Heart left ventricle (tissue), 16 donors: Measurements from ENCODE around the gene C6orf58. TPM values are rescaled to one million over a fixed set of nuclear protein-coding genes. Genes with fewer than 3 reads are reported as not detected.

Source experiments
- ATAC-seq, 4 donors: fragments of 200-7000 bp; cut with Tn5 transposase; one replicate each; pipeline ENCODE4 v1.9.1; 2020 to 2022; ENCODE audit warnings: moderate library complexity in 4 of 4, mild to moderate bottlenecking in 3 of 4, moderate number of reproducible peaks in 1 of 4
- DNase-seq, 5 donors: peaks; one replicate each; pipeline ENCODE4 v3.0.0-alpha.2; 2020
- H3K27ac ChIP-seq, 12 donors: fragments of 200-600 bp; sonication (generic) in 4 of 12; one replicate each; pipeline versions ENCODE4 v1.5.0 to v1.8.0; 2016 to 2022; ENCODE audit warnings: mild to moderate bottlenecking in 2 of 12
- H3K27me3 ChIP-seq, 9 donors: fragments of 200-600 bp; sonication (generic) in 2 of 9; one replicate each; pipeline versions ENCODE4 v1.5.1 to v1.8.0; 2016 to 2022; ENCODE audit warnings: mild to moderate bottlenecking in 3 of 9
- H3K36me3 ChIP-seq, 9 donors: fragments of 200-600 bp; sonication (generic) in 2 of 9; one replicate each; pipeline versions ENCODE4 v1.5.0 to v1.8.0; 2018 to 2022; ENCODE audit warnings: mild to moderate bottlenecking in 2 of 9
- H3K4me1 ChIP-seq, 12 donors: fragments of 200-600 bp; sonication (generic) in 4 of 12; one replicate each; pipeline versions ENCODE4 v1.5.0 to v1.8.0; 2016 to 2022; ENCODE audit warnings: mild to moderate bottlenecking in 3 of 12
- H3K4me3 ChIP-seq, 12 donors: fragments of 200-600 bp; sonication (generic) in 4 of 12; one replicate each; pipeline versions ENCODE4 v1.5.0 to v1.8.0; 2017 to 2022; ENCODE audit warnings: mild to moderate bottlenecking in 9 of 12, moderate library complexity in 4 of 12
- H3K9me3 ChIP-seq, 12 donors: fragments of 200-600 bp; sonication (generic) in 4 of 12; one replicate each; pipeline versions ENCODE4 v1.5.0 to v1.8.0; 2016 to 2022; ENCODE audit warnings: mild to moderate bottlenecking in 1 of 12
- CTCF ChIP-seq, 12 donors: fragments of 200-600 bp; sonication (generic) in 4 of 12; IDR thresholded peaks; one replicate each; pipeline versions ENCODE4 v1.5.0 to v1.8.0; 2018 to 2022; ENCODE audit warnings: antibody characterized with exemption in 12 of 12, mild to moderate bottlenecking in 5 of 12
- POLR2A ChIP-seq, 2 donors: fragments of 450-650 bp; IDR thresholded peaks; one replicate each; pipeline ENCODE4 v1.6.1; 2017; ENCODE audit warnings: antibody characterized with exemption in 2 of 2, mild to moderate bottlenecking in 2 of 2, moderate library complexity in 2 of 2
- WGBS, 4 donors: extraction: QIAGEN DNeasy Blood & Tissue Kit in 2 of 4; methylation state at CpG; one replicate each; pipeline versions ENCODE4 v1.1.5 to v1.1.7; 2013 to 2018; 5-methylcytosine and 5-hydroxymethylcytosine counted together
- intact Hi-C, 10 donors: fragments of 100-400 bp; cut with DNase I; formaldehyde crosslinking; loops; one replicate each; pipeline versions ENCODE4 v1.11.1 to v1.14.2; 2022
- polyA plus RNA-seq, 2 donors: library from polyadenylated mRNA; stranded (reverse); fragments of 200-250 nt; gene quantifications; one replicate each; pipeline ENCODE4 v1.2.3, GENCODE V29; 2013
- total RNA-seq, 9 donors: library from RNA; depleted of rRNA in 2 of 9; stranded (reverse); fragments of >200 nt in 2 of 9; fragmentation: NEBNext Ultra II Directional in 3 of 9; extraction: Animal tissue kit (Norgen Biotek cat#: 25700) in 3 of 9; gene quantifications; one replicate each; pipeline versions ENCODE4 v1.1.0 to v1.2.4, GENCODE V29; 2016 to 2023
- donor health status: ischemic (EF 13 %, LVEDD 7.1; RV severe dilation, severe dysfunction).
- donor health status: healthy with polysubstance abuse.
- donor health status: DM: no; HTN: yes; CAD: no.
- donor health status: DM: no; HTN: no; CAD: no.
- donor health status: ischemic (EF 25% LVEDD 6.9; RV normal size, moderate dysfunction).
- donor health status: ischemic (EF 25% LVEDD 5.7; RV mildly dilated, moderate dysfunction).
- donor health status: healthy.
- donor health status: DM: yes; HTN: yes; CAD: no.
- donor health status: ischemic (EF 35%, LVEDD 5.7; RV mildly dilated, moderate dysfunction).
- donor health status: nonischemic (EF 11% LVEDD 7.7; RV severe dilation, severe dysfunction).
- donor health status: DM: yes; HTN: yes; CAD: no.
- donor health status: PGD.
- donor health status: ischemic (EF 29% LVEDD 5.4; RV normal size, mild dysfunction).
- donor health status: nonischemic (EF 23%, LVEDD 6.1; RV moderate dilation, normal function).

Gene C6orf58
- total and polyA plus RNA-seq, 11 donors = not detected

- ATAC-seq (no peak), DNase-seq (no peak)
- H3K27ac ChIP-seq = no peak overlapping the region
- no peaks in the 10 kb centered on the region for H3K9me3 ChIP-seq
- 74 to 84% (median 84%) methylated on average over 4 of the region's 4 CpGs for WGBS, 4 donors
- no peak overlapping the region for H3K4me3 ChIP-seq
- no peaks in the 10 kb centered on the region for H3K4me1 ChIP-seq
- intact Hi-C loops = no loop called here
- no peaks in the 10 kb centered on the region for H3K27me3 ChIP-seq
- no peaks in the 10 kb centered on the region for H3K36me3 ChIP-seq
- TF ChIP-seq CTCF (IDR thresholded peaks at IDR 0.05) = no peak
- TF ChIP-seq POLR2A (IDR thresholded peaks at IDR 0.05) = no peak
Measured at GRCh38 chr6:127582777-127583462, 5.9 kb downstream of the C6orf58 start.

GRCh38 chr6:127585123-127585522 lies 8.1 kb downstream of the C6orf58 start:
- DNase-seq (no peak), ATAC-seq (no peak)
- TF ChIP-seq POLR2A (IDR thresholded peaks at IDR 0.05) = no peak
- no peak for TF ChIP-seq CTCF (IDR thresholded peaks at IDR 0.05)
- no peak overlapping the region for H3K4me3 ChIP-seq
- intact Hi-C loops = no loop called here
- H3K27me3 ChIP-seq = no peaks in the 10 kb centered on the region
- H3K9me3 ChIP-seq = no peaks in the 10 kb centered on the region
- no peak overlapping the region for H3K27ac ChIP-seq
- no peaks in the 10 kb centered on the region for H3K4me1 ChIP-seq
- WGBS, 4 donors = 83 to 93% (median 87%) methylated on average over 2 of the region's 2 CpGs
- H3K36me3 ChIP-seq = no peaks in the 10 kb centered on the region

- H3K27ac ChIP-seq = no peak overlapping the region
- DNase-seq = no peak
- H3K36me3 ChIP-seq = no peaks in the 10 kb centered on the region
- no peaks in the 10 kb centered on the region for H3K4me1 ChIP-seq
- H3K27me3 ChIP-seq = no peaks in the 10 kb centered on the region
- WGBS, 4 donors = 3 to 56% (median 29%) methylated on average over 2 of the region's 2 CpGs
- no peak overlapping the region for H3K4me3 ChIP-seq
- no peaks in the 10 kb centered on the region for H3K9me3 ChIP-seq
- intact Hi-C loops = no loop called here
- TF ChIP-seq POLR2A (IDR thresholded peaks at IDR 0.05) (no peak), CTCF (IDR thresholded peaks at IDR 0.05) (no peak)
- ATAC-seq = no peak
Measured at GRCh38 chr6:127586372-127586771, 9.4 kb downstream of the C6orf58 start.

DNA sequence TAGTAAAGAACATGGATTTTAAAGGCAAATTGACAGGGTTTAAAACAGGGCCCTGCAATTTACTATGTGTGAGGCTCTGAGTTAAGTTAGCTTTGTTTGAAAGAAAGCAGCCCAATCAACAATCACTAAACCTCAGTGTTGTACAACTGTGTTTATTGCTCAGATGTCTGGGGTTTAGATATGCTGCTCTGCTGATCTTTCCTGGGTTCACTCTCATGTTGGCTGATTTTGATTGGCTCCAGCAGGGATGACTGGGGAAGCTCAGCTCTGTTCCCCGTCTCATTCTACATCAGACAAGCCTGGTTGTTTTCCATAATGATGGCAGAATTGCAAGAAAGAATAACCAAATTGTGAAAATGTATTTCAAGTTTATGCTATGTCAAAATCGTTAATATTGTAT lies 10.9 kb downstream of the C6orf58 start:
- intact Hi-C loops = no loop called here
- no peaks in the 10 kb centered on the region for H3K36me3 ChIP-seq
- no peaks in the 10 kb centered on the region for H3K4me1 ChIP-seq
- no peak for ATAC-seq
- no peaks in the 10 kb centered on the region for H3K9me3 ChIP-seq
- TF ChIP-seq POLR2A (IDR thresholded peaks at IDR 0.05) = no peak
- TF ChIP-seq CTCF (IDR thresholded peaks at IDR 0.05) = no peak
- WGBS, 4 donors = 59 to 69% (median 61%) methylated on average over 2 of the region's 2 CpGs
- no peak overlapping the region for H3K27ac ChIP-seq
- H3K27me3 ChIP-seq = peaks cover 0 to 9% (median 0%) of the 10 kb centered on the region in 9 donors
- H3K4me3 ChIP-seq = no peak overlapping the region
- no peak for DNase-seq
